DOHH2 (cell line): ENCODE results near the gene OXGR1.
"Not testable (repeated sequence)": the region's sequence is repeated elsewhere in the genome, so short reads cannot be mapped to it uniquely, and the experiment has no call there.

Source experiments
- CTCF ChIP-seq: fragments of 200-600 bp; sonication (generic); IDR thresholded peaks from one replicate; pipeline ENCODE4 v1.5.1; 2014; ENCODE audit warnings: antibody characterized with exemption, mild to moderate bottlenecking, low read depth, low read length; ENCODE audit not compliant: poor library complexity, severe bottlenecking
- EZH2phosphoT487 ChIP-seq: fragments of 200-600 bp; sonication (generic); IDR thresholded peaks from 2 replicates; pipeline ENCODE4 v1.6.1; 2017; ENCODE audit warnings: borderline replicate concordance, mild to moderate bottlenecking, antibody characterized with exemption, low read length, moderate library complexity, mixed read lengths

GRCh38 chr13:97023812-97024211, 29.5 kb upstream of the OXGR1 start:
- TF ChIP-seq CTCF, EZH2phosphoT487: not testable (repeated sequence)
